Naive B cell (primary cell): ENCODE results near the gene LIN7A. TPM values are rescaled to one million over a fixed set of nuclear protein-coding genes. Genes with fewer than 3 reads are reported as not detected.
A peak's percentile ranks its signal among the peaks of the same experiment; 100 is the strongest.

Experiments
- ATAC-seq, 2 donors: fragments of 150-1000 bp; cut with Tn5 transposase; 2 replicates each; pipeline ENCODE4 v1.10.0; 2021; ENCODE audit warnings: low read depth in 2 of 2, mild to moderate bottlenecking in 2 of 2, moderate library complexity in 2 of 2
- DNase-seq: peaks from one replicate; pipeline ENCODE4 v3.0.0; 2022
- H3K27ac Mint-ChIP-seq, 6 donors: one replicate each; pipeline ENCODE4 v1.8.0; 2020 to 2022; ENCODE audit warnings: mild to moderate bottlenecking in 6 of 6, mixed read lengths in 6 of 6, moderate library complexity in 5 of 6, inconsistent platforms in 2 of 6
- H3K27me3 Mint-ChIP-seq, 3 donors: one replicate each; pipeline ENCODE4 v1.8.0; 2021 to 2022; ENCODE audit warnings: mixed read lengths in 3 of 3, mild to moderate bottlenecking in 1 of 3
- H3K36me3 Mint-ChIP-seq, 2 donors: one replicate each; pipeline ENCODE4 v1.8.0; 2020 to 2022; ENCODE audit warnings: mixed read lengths in 2 of 2, inconsistent platforms in 1 of 2, mild to moderate bottlenecking in 1 of 2
- H3K4me1 Mint-ChIP-seq, 3 donors: one replicate each; pipeline ENCODE4 v1.8.0; 2020 to 2022; ENCODE audit warnings: mixed read lengths in 3 of 3, inconsistent platforms in 1 of 3, mild to moderate bottlenecking in 1 of 3, moderate library complexity in 1 of 3
- H3K4me3 Mint-ChIP-seq, 8 donors: one replicate each; pipeline ENCODE4 v1.8.0; 2020 to 2022; ENCODE audit warnings: mild to moderate bottlenecking in 8 of 8, mixed read lengths in 8 of 8, moderate library complexity in 8 of 8, inconsistent platforms in 2 of 8
- H3K9me3 Mint-ChIP-seq, 7 donors: one replicate each; pipeline ENCODE4 v1.8.0; 2020 to 2022; ENCODE audit warnings: mixed read lengths in 7 of 7, mild to moderate bottlenecking in 5 of 7, inconsistent platforms in 2 of 7, moderate library complexity in 1 of 7
- polyA plus RNA-seq, 6 donors: library from polyadenylated mRNA; unstranded; fragments of 300-500 nt; fragmentation: Illumina TruSeq; gene quantifications; one replicate each; pipeline ENCODE4 v1.2.3, GENCODE V29; 2021; ENCODE audit warnings: low read depth in 6 of 6

Gene LIN7A
- polyA plus RNA-seq, 6 donors from 2014 or later = 2.2 TPM; not detected in 5

DNA sequence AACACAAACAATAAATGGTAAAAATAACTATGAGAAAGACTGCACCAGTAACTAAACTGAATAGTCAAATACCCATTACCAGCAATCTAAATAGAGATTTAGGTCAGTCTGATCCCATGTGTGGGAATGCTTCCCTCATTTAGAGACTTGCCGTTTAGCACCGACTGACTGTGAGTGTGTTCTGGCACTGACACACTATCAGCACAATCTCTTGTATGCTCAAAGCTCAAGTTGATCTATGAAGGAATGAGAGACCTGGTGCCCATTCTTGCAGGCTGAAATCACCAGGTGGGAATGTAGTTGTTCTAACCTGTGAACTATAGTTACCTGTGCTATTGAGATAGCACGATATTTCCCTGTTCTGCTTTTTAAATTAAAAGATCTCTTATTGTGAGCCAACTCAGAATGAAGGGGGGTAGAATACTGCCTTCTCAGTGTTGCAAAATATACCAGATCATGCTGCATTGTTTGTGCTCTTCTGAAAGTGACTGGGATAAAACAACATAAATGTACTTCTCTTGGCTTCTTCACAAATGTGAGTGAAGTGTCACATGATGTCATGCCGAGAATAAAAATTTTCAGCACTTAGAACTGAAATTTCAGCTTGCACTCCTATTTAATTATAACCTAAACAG lies 99.6 kb downstream of the LIN7A start:
- H3K27ac Mint-ChIP-seq = no peak overlapping the region
- ATAC-seq (no peak), DNase-seq (no peak)
- no peaks in the 10 kb centered on the region for H3K36me3 Mint-ChIP-seq
- H3K4me3 Mint-ChIP-seq = no peak overlapping the region
- H3K4me1 Mint-ChIP-seq = no peaks in the 10 kb centered on the region
- H3K9me3 Mint-ChIP-seq = peaks cover 0 to 3% (median 0%) of the 10 kb centered on the region in 7 donors
- no peaks in the 10 kb centered on the region for H3K27me3 Mint-ChIP-seq

- Mint-ChIP-seq H3K36me3 (no peaks in the 10 kb centered on the region), H3K4me3 (no peak overlapping the region), H3K4me1 (no peaks in the 10 kb centered on the region), H3K27me3 (no peaks in the 10 kb centered on the region), H3K9me3 (peaks cover 0 to 4% (median 0%) of the 10 kb centered on the region in 7 donors), H3K27ac (no peak overlapping the region)
- DNase-seq (no peak), ATAC-seq (no peak)
Observed at GRCh38 chr12:80837342-80837978, 100.3 kb downstream of the LIN7A start.

GRCh38 chr12:80834724-80835123 lies 103.0 kb downstream of the LIN7A start:
- DNase-seq (no peak), ATAC-seq (no peak)
- H3K4me3 Mint-ChIP-seq = no peak overlapping the region
- no peaks in the 10 kb centered on the region for H3K4me1 Mint-ChIP-seq
- H3K27me3 Mint-ChIP-seq = no peaks in the 10 kb centered on the region
- peaks cover 0 to 6% (median 1%) of the 10 kb centered on the region in 7 donors for H3K9me3 Mint-ChIP-seq
- H3K27ac Mint-ChIP-seq = no peak overlapping the region
- no peaks in the 10 kb centered on the region for H3K36me3 Mint-ChIP-seq

DNA sequence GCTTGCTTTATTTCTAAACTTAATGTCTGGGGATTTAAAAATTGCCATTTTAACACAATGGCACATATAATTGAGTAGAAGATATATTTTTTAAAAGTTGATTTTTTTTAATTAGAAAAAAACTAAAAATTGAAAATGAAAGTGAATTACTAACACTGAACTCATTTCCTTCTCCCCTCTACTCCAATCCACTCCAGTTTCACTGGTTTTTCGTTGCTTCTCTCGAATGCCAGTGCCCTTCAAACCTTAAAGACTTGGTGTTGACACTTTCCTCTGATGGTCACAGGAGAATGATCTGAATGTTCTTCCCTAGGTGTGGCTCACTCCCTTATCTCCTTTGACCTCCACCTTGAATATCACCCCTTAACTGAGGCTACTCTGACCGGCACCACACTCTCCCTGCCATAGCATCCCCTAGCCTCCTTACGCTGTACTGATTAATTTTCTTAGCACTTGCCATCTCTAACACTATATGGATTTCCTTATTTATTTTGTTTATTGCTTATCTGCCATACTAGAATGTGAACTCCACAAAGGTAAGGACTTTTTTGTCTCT lies 107.1 kb downstream of the LIN7A start:
- Mint-ChIP-seq H3K4me3 (no peak overlapping the region), H3K9me3 (peaks cover 0 to 10% (median 2%) of the 10 kb centered on the region in 7 donors), H3K4me1 (no peaks in the 10 kb centered on the region), H3K27me3 (no peaks in the 10 kb centered on the region), H3K36me3 (no peaks in the 10 kb centered on the region), H3K27ac (no peak overlapping the region)
- ATAC-seq (no peak), DNase-seq (no peak)

- H3K36me3 Mint-ChIP-seq = no peaks in the 10 kb centered on the region
- H3K4me3 Mint-ChIP-seq = no peak overlapping the region
- DNase-seq (no peak), ATAC-seq (no peak)
- H3K9me3 Mint-ChIP-seq = peaks cover 0 to 10% (median 2%) of the 10 kb centered on the region in 7 donors
- H3K27ac Mint-ChIP-seq = no peak overlapping the region
- no peaks in the 10 kb centered on the region for H3K4me1 Mint-ChIP-seq
- no peaks in the 10 kb centered on the region for H3K27me3 Mint-ChIP-seq
Observed at GRCh38 chr12:80829767-80830166, 108.0 kb downstream of the LIN7A start.

DNA sequence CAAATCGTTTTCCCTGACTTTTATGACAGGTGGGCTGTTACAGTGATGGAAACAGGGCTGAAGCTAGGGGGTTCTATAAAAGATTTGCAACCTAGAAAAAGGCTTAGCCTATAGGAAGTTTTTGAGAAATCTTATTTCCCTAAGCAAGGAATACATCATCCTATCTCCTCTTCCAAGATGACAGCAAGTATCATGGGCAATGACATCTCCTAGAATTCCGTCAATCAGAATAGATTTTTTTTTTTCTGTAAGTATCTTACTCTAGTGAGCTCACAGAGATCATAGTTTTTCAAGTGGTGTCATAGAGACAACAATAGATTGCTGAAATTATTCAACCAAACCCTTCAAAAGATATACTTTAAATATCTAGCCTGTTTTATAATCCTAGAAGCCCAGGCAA lies 112.2 kb downstream of the LIN7A start:
- H3K36me3 Mint-ChIP-seq = no peaks in the 10 kb centered on the region
- no peaks in the 10 kb centered on the region for H3K4me1 Mint-ChIP-seq
- peaks cover 0 to 7% (median 0%) of the 10 kb centered on the region in 7 donors for H3K9me3 Mint-ChIP-seq
- DNase-seq (no peak), ATAC-seq (no peak)
- no peaks in the 10 kb centered on the region for H3K27me3 Mint-ChIP-seq
- no peak overlapping the region for H3K4me3 Mint-ChIP-seq
- H3K27ac Mint-ChIP-seq = no peak overlapping the region

DNA sequence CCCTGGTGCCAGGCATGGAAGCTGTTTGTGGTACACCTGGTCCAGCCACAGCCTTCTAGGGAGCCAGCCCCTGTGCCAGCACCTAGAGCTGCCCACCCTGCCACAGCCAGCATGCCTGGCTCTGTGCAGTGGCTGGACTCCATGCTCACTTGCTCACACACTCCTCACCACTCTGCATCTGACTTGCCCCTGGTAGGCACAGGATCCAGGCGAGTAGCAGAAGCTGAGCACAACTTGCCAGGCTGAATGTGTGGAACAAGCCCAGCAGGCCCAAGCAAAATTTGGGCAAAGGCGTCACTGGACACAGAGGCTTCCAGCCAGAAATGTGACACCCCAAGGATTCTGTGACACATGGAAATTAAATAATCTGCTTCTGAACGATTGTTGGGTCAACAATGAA lies 114.3 kb downstream of the LIN7A start:
- ATAC-seq (no peak), DNase-seq (no peak)
- Mint-ChIP-seq H3K27ac (no peak overlapping the region), H3K36me3 (no peaks in the 10 kb centered on the region), H3K9me3 (peaks cover 0 to 5% (median 0%) of the 10 kb centered on the region in 7 donors), H3K4me3 (no peak overlapping the region), H3K27me3 (no peaks in the 10 kb centered on the region), H3K4me1 (no peaks in the 10 kb centered on the region)

DNA sequence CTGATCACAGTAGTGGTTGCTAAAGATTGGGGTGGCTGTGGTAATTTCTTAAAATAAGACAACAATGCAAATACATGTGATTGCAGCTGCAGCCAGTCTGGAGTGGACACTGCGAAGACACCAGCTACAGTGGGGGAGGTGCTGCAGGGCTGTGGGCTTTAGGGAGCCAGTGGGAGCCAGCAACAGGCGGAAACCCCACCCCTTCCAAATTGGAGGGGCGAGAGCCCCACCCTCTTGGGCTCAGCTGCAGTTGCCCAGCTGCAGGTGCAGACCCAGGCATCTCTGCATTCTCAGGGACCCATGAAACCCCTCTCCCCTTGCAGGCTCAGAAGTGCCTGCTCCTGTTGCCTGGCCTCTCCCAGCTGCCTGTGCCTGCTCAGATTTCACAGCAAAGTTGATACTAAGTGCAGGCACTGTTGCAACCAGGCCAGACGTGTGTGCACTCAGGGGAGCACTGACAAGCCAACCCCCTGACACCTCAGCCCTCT lies 116.2 kb downstream of the LIN7A start:
- Mint-ChIP-seq H3K27me3 (no peaks in the 10 kb centered on the region), H3K9me3 (peaks cover 0 to 5% (median 0%) of the 10 kb centered on the region in 7 donors), H3K4me1 (no peaks in the 10 kb centered on the region), H3K4me3 (peak overlapping the region in 2 of 8 donors; percentile 28 to 49), H3K27ac (no peak overlapping the region), H3K36me3 (no peaks in the 10 kb centered on the region)
- ATAC-seq (no peak), DNase-seq (no peak)

GRCh38 chr12:80818878-80819277 lies 118.9 kb downstream of the LIN7A start:
- H3K4me3 Mint-ChIP-seq = no peak overlapping the region
- H3K27me3 Mint-ChIP-seq = no peaks in the 10 kb centered on the region
- no peak overlapping the region for H3K27ac Mint-ChIP-seq
- DNase-seq = no peak
- no peak for ATAC-seq
- H3K9me3 Mint-ChIP-seq = peaks cover 0 to 5% (median 0%) of the 10 kb centered on the region in 7 donors
- H3K4me1 Mint-ChIP-seq = no peaks in the 10 kb centered on the region
- no peaks in the 10 kb centered on the region for H3K36me3 Mint-ChIP-seq

- Mint-ChIP-seq H3K27me3 (no peaks in the 10 kb centered on the region), H3K36me3 (no peaks in the 10 kb centered on the region), H3K9me3 (peaks cover 0 to 4% (median 0%) of the 10 kb centered on the region in 7 donors), H3K4me3 (no peak overlapping the region), H3K4me1 (no peaks in the 10 kb centered on the region), H3K27ac (no peak overlapping the region)
- DNase-seq (no peak), ATAC-seq (no peak)
Observed at GRCh38 chr12:80815351-80815750, 122.4 kb downstream of the LIN7A start.

DNA sequence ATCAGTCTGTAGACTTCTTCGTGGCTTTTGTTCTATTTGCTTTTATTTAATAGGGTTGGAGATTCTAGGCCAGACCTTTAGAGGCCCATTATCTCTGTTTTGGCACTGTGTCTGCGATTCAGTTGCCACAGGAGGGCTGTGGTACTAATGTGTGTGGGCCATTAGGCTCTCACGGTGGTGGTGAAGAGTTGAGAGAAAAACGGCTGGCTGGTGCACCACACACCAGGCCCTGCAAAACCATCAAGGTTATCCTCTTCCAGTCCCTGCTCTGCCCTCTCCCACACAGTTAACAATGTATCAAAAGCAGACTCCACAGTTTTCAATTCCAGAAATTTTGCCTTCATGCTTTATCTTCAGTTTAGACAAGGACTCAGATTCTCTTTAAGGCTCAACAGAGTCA lies 123.3 kb downstream of the LIN7A start:
- H3K4me3 Mint-ChIP-seq = no peak overlapping the region
- no peaks in the 10 kb centered on the region for H3K27me3 Mint-ChIP-seq
- ATAC-seq = no peak
- peaks cover 0 to 2% (median 0%) of the 10 kb centered on the region in 7 donors for H3K9me3 Mint-ChIP-seq
- DNase-seq = no peak
- H3K4me1 Mint-ChIP-seq = no peaks in the 10 kb centered on the region
- H3K27ac Mint-ChIP-seq = no peak overlapping the region
- H3K36me3 Mint-ChIP-seq = no peaks in the 10 kb centered on the region

GRCh38 chr12:80813820-80814219 lies 123.9 kb downstream of the LIN7A start:
- Mint-ChIP-seq H3K9me3 (peaks cover 0 to 2% (median 0%) of the 10 kb centered on the region in 7 donors), H3K4me3 (no peak overlapping the region), H3K36me3 (no peaks in the 10 kb centered on the region), H3K4me1 (no peaks in the 10 kb centered on the region), H3K27me3 (no peaks in the 10 kb centered on the region), H3K27ac (no peak overlapping the region)
- ATAC-seq (no peak), DNase-seq (no peak)

- H3K9me3 Mint-ChIP-seq = peaks cover 0 to 2% (median 0%) of the 10 kb centered on the region in 7 donors
Observed at GRCh38 chr12:80811957-80812708, 125.6 kb downstream of the LIN7A start.

More at GRCh38 chr12:80811957-80812708, 125.6 kb downstream of the LIN7A start:
- no peaks in the 10 kb centered on the region for H3K36me3 Mint-ChIP-seq
- no peaks in the 10 kb centered on the region for H3K4me1 Mint-ChIP-seq
- no peak overlapping the region for H3K27ac Mint-ChIP-seq
- ATAC-seq = no peak
- H3K27me3 Mint-ChIP-seq = no peaks in the 10 kb centered on the region
- no peak for DNase-seq
- no peak overlapping the region for H3K4me3 Mint-ChIP-seq
